Transverse colon (tissue), 4 donors: ENCODE results near the gene INPP1. TPM values are rescaled to one million over a fixed set of nuclear protein-coding genes. Genes with fewer than 3 reads are reported as not detected.

ENCODE experiments used
- DNase-seq: peaks from one replicate; pipeline ENCODE4 v3.0.0-alpha.2; 2019
- H3K27ac ChIP-seq, 4 donors: fragments of 200-600 bp; sonication (generic); 2 replicates each; pipeline ENCODE4 v1.5.1; 2016 to 2018; ENCODE audit warnings: inconsistent platforms in 4 of 4
- H3K27me3 ChIP-seq: fragments of 200-600 bp; sonication (generic); 2 replicates; pipeline ENCODE4 v1.5.1; 2017; ENCODE audit warnings: inconsistent platforms
- H3K36me3 ChIP-seq, 4 donors: fragments of 200-600 bp; sonication (generic); 2 replicates each; pipeline ENCODE4 v1.5.1; 2017 to 2019; ENCODE audit warnings: inconsistent platforms in 4 of 4
- H3K4me1 ChIP-seq, 4 donors: fragments of 200-600 bp; sonication (generic); 2 replicates each; pipeline ENCODE4 v1.5.1; 2017 to 2020; ENCODE audit warnings: inconsistent platforms in 4 of 4
- H3K4me3 ChIP-seq, 4 donors: fragments of 200-600 bp; sonication (generic); 1 replicate in 1 of 4; 2 replicates in 3 of 4; pipeline versions ENCODE4 v1.5.1 to v1.6.1; 2017 to 2019; ENCODE audit warnings: inconsistent platforms in 4 of 4
- H3K9me3 ChIP-seq, 2 donors: fragments of 200-600 bp; sonication (generic); 2 replicates each; pipeline ENCODE4 v1.5.1; 2017 to 2019; ENCODE audit warnings: inconsistent platforms in 2 of 2
- EP300 ChIP-seq: sonication (generic); formaldehyde crosslinking; IDR thresholded peaks from one replicate; pipeline ENCODE4 v1.6.1; 2017; ENCODE audit warnings: antibody characterized with exemption, low read depth
- POLR2A ChIP-seq: fragments of 450-650 bp; IDR thresholded peaks from one replicate; pipeline ENCODE4 v1.6.1; 2016; ENCODE audit warnings: antibody characterized with exemption, mild to moderate bottlenecking, moderate library complexity
- POLR2AphosphoS5 ChIP-seq, 3 donors: sonication (generic); formaldehyde crosslinking; IDR thresholded peaks; one replicate each; pipeline ENCODE4 v1.6.1; 2016; ENCODE audit warnings: antibody characterized with exemption in 3 of 3
- WGBS, 2 donors: methylation state at CpG; one replicate each; pipeline ENCODE4 v1.1.5; 2018; ENCODE audit warnings: low coverage in 1 of 2; 5-methylcytosine and 5-hydroxymethylcytosine counted together
- in situ Hi-C, 4 donors: fragments of 200-750 bp; cut with MboI; loops; one replicate each; pipeline versions ENCODE4 v1.15.0 to v1.15.1; 2017; ENCODE audit warnings: low sequenced_read_pairs in 3 of 4, low pct_ligation_motif_present in 1 of 4, low pct_unique_long_range_greater_than_20kb in 1 of 4
- intact Hi-C: fragments of 100-400 bp; cut with DNase I; formaldehyde crosslinking; loops from one replicate; pipeline ENCODE4 v1.15.1; 2023; ENCODE audit warnings: low total_unique reads
- total RNA-seq, 4 donors: library from RNA; depleted of rRNA; stranded (reverse); fragments of >200 nt; gene quantifications; one replicate each; pipeline ENCODE4 v1.1.0, GENCODE V29; 2016
- TF ChIP-seq, protein P1 (sequence below), 5 experiments: fragments of 200-600 bp in 3 of 5; fragments of 450-650 bp in 2 of 5; sonication (generic) in 3 of 5; IDR thresholded peaks; 1 replicate in 2 of 5; 2 replicates in 3 of 5; pipeline ENCODE4 v1.5.1; 2016 to 2017; ENCODE audit warnings: antibody characterized with exemption in 5 of 5, inconsistent platforms in 3 of 5, mild to moderate bottlenecking in 2 of 5, moderate library complexity in 1 of 5

The INPP1 gene
- total RNA-seq, 4 donors from 2014 or later, result 0.60 to 22.1 (median 21.2) TPM

DNA sequence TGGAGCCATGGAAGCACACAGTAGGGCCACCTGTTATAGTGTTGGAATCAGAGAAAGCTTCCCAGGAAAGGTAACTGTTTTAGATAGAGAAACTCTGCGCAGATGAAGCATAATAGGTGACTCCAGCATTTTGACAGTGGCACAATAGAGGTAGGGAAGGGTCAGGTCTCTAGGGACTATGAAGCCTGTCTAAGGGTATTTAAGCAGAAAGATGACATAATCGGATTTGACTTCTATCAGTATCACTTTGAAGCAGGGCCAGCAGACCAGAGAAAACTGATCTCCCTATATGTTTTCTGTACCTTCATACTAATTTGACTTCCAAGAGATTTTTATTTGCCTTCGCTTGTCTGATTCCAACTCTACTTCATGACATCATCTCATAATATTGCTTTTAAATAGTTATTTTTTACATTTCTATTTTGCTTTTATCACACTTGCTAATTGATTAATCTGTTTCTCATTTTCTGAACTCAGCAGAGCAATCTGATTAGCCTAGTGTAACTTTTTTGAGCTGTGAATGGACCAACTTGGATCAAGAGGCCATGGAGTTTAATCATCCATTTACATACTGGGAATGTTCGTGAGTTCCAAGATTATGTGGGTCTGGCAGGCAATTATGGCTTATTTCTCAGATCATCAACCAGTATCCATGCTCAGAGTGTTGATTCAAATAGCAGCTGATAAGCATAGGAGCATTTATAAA, 15.4 kb upstream of the INPP1 start:
- H3K9me3 ChIP-seq, result no peaks in the 10 kb centered on the region
- H3K4me3 ChIP-seq, result no peak overlapping the region
- in situ Hi-C loops, result no loop called here
- WGBS, 2 donors, result 67 to 86% methylated on average over 3 to 4 of the region's 4 CpGs
- no peak for TF ChIP-seq POLR2A
- DNase-seq, result no peak
- H3K4me1 ChIP-seq, result no peaks in the 10 kb centered on the region
- no peak overlapping the region for H3K27ac ChIP-seq
- H3K36me3 ChIP-seq, result no peaks in the 10 kb centered on the region
- H3K27me3 ChIP-seq, result no peaks in the 10 kb centered on the region
- intact Hi-C loops, result no loop called here

DNA sequence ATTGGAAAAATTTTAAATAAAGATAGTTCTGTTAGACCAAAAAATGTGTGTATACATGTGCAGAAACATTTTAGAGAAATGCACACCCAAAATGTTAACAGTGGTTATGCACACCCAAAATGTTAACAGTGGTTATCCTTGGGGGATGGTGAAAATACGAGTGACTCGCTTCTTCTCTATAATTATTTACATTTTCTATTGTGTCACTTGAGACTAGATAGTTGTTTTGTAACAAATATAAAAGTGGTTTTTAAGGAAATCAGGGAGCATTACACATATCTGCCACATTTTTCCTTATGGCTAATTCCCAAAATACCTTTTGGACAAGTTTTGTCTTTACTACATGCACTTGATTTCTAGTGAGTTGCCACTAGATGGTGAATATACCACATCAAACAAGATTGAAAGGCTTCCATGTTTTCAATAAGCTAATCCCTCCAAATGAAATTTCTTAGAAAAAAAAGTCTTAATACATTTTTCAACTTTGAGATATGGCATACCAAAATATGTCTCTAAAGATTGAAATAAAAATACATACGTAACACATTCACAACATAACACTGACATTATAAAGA, 14.7 kb upstream of the INPP1 start:
- intact Hi-C loops, result no loop called here
- in situ Hi-C loops, result no loop called here
- WGBS, 2 donors, result 87 to 89% methylated on average over 3 of the region's 3 CpGs
- H3K4me3 ChIP-seq, result no peak overlapping the region
- DNase-seq, result no peak
- no peaks in the 10 kb centered on the region for H3K4me1 ChIP-seq
- no peak overlapping the region for H3K27ac ChIP-seq
- H3K27me3 ChIP-seq, result no peaks in the 10 kb centered on the region
- no peaks in the 10 kb centered on the region for H3K36me3 ChIP-seq
- H3K9me3 ChIP-seq, result no peaks in the 10 kb centered on the region
- TF ChIP-seq POLR2AphosphoS5 (IDR thresholded peaks at IDR 0.05) (no peak), EP300 (no peak), POLR2A (no peak)
- TF ChIP-seq, protein P1, sequence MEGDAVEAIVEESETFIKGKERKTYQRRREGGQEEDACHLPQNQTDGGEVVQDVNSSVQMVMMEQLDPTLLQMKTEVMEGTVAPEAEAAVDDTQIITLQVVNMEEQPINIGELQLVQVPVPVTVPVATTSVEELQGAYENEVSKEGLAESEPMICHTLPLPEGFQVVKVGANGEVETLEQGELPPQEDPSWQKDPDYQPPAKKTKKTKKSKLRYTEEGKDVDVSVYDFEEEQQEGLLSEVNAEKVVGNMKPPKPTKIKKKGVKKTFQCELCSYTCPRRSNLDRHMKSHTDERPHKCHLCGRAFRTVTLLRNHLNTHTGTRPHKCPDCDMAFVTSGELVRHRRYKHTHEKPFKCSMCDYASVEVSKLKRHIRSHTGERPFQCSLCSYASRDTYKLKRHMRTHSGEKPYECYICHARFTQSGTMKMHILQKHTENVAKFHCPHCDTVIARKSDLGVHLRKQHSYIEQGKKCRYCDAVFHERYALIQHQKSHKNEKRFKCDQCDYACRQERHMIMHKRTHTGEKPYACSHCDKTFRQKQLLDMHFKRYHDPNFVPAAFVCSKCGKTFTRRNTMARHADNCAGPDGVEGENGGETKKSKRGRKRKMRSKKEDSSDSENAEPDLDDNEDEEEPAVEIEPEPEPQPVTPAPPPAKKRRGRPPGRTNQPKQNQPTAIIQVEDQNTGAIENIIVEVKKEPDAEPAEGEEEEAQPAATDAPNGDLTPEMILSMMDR (IDR thresholded peaks at IDR 0.05), result peak in 2 of 5 experiments; percentile 15 to 22

DNA sequence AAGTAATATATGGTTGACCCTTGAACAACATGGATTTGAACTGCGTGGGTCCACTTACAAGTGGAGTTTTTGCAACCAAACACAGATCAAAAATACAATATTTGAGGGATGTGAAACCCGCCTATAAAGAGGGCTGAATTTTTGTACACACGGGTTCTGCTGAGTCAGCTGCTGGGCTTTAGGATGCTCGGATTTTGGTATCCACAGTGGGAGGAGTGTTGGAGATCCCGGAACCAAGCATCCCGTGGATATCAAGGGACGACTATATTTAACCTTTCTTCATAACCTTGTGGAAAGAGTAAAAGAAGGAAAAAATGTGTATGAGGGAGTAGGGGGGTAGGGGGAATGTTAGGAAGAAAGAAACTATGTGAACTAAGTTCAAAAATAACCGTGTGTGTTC, 10.0 kb upstream of the INPP1 start:
- intact Hi-C loops, result no loop called here
- H3K4me1 ChIP-seq, result peaks cover 0 to 12% (median 6%) of the 10 kb centered on the region in 4 donors
- no peaks in the 10 kb centered on the region for H3K27me3 ChIP-seq
- 75 to 76% methylated on average over 6 to 8 of the region's 8 CpGs for WGBS, 2 donors
- in situ Hi-C loops, result no loop called here
- DNase-seq, result no peak
- H3K4me3 ChIP-seq, result no peak overlapping the region
- no peaks in the 10 kb centered on the region for H3K9me3 ChIP-seq
- no peak overlapping the region for H3K27ac ChIP-seq
- TF ChIP-seq EP300 (no peak), POLR2A (no peak)
- no peaks in the 10 kb centered on the region for H3K36me3 ChIP-seq

DNA sequence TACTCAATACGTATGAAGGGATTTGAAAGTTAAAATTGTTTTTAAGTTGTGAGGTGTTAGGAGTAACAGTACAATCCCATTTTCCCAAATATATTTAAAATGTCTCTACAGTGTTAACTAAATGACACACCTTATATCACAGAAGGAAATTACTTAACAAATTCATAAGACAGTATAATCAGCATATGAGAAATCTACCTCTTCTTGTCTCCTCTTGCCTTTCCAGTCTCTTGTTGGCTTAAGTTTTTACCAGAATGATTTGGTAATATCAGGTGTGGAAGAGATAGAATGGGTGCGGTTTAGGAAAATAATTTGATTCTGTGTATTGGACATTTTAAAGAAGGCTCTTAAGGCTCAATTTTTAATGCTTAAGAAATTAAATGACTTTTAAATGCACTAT, 9.5 kb upstream of the INPP1 start:
- H3K27ac ChIP-seq, result peak overlapping the region in 3 of 4 donors; percentile 60 to 71 (median 69)

DNA sequence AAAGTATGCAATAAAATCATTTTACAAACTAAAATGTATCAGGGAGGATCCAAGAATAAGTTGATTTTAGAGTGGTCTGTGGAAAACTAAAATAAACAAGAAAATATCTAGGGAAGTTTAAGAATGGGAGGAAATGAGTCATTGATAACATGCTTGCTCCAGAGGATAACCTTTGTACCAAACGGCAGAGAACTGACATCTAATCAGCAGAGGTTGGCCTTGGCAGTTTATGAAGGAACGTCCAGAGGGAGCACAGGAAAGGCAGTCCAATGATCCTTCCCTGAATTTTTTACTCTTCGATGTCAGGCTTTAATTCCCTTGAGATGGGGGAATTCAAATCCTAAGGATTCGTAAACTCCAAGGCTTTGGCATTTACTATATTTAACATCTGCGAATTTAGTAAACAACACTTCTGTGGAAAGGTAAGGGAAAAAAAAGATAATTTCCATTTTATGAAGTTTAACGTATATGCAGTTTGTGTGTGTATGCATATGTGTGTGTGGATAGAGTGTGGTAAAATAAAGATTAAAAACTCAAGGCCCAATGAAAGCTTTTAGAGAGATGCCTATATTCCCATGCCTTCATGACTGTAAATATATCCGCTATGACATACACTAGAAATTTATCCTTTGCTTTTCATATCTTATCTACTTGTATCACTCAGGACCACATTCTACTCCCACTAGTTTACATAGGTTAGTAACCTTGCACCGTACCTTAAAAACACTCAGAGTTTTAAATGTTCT, 8.7 kb upstream of the INPP1 start:
- WGBS, 2 donors, result 45 to 51% methylated on average over 8 of the region's 8 CpGs
- in situ Hi-C loops, result no loop called here

More for the DNA sequence above, 9.5 kb upstream of the INPP1 start:
- 78 to 84% methylated on average over 2 of the region's 2 CpGs for WGBS, 2 donors
- Histone ChIP-seq H3K27me3 (no peaks in the 10 kb centered on the region), H3K4me3 (no peak overlapping the region), H3K9me3 (no peaks in the 10 kb centered on the region), H3K36me3 (no peaks in the 10 kb centered on the region), H3K4me1 (peaks cover 0 to 12% (median 6%) of the 10 kb centered on the region in 4 donors)
- intact Hi-C loops, result no loop called here
- in situ Hi-C loops, result no loop called here
- TF ChIP-seq EP300, result no peak
- TF ChIP-seq POLR2AphosphoS5 (IDR thresholded peaks at IDR 0.05), result no peak
- DNase-seq, result no peak

More for the DNA sequence above, 8.7 kb upstream of the INPP1 start:
- H3K36me3 ChIP-seq, result no peaks in the 10 kb centered on the region
- H3K27ac ChIP-seq, result peak overlapping the region; percentile 47 to 71 (median 64)
- TF ChIP-seq POLR2AphosphoS5 (IDR thresholded peaks at IDR 0.05) (peak in 2 of 3 donors; percentile 37 to 66), EP300 (no peak)
- TF ChIP-seq, protein P1 (IDR thresholded peaks at IDR 0.05), result no peak
- no peaks in the 10 kb centered on the region for H3K9me3 ChIP-seq
- H3K4me1 ChIP-seq, result peaks cover 0 to 12% (median 6%) of the 10 kb centered on the region in 4 donors
- DNase-seq, result no peak
- H3K27me3 ChIP-seq, result no peaks in the 10 kb centered on the region
- intact Hi-C loops, result no loop called here
- no peak overlapping the region for H3K4me3 ChIP-seq
